CD8-positive, alpha-beta memory T cell (primary cell): ENCODE results near the gene ISCU. TPM values are rescaled to one million over a fixed set of nuclear protein-coding genes. Genes with fewer than 3 reads are reported as not detected.

Experiments used
- CTCF ChIA-PET: fragments of 350-600 bp; sonication (Branson Sonifier 250); formaldehyde crosslinking; loops from one replicate; lab custom pipeline; 2021; ENCODE audit warnings: antibody characterized with exemption; lab: Charles Lee
- POLR2A ChIA-PET: fragments of 350-600 bp; sonication (Branson Sonifier 250); formaldehyde crosslinking; loops from one replicate; lab custom pipeline; 2021; ENCODE audit warnings: antibody characterized with exemption; lab: Charles Lee
- DNase-seq, 5 donors: peaks; one replicate each; pipeline versions ENCODE4 v3.0.0 to v3.0.0-alpha.2; 2020 to 2022; ENCODE audit warnings: mixed read lengths in 1 of 5
- H3K27ac ChIP-seq: one replicate; pipeline ENCODE4 v1.7.0; 2013; ENCODE audit warnings: low read depth, mild to moderate bottlenecking, low read length, moderate library complexity
- H3K27me3 ChIP-seq: 2 replicates; pipeline ENCODE4 v1.7.0; 2013; ENCODE audit warnings: low read length, mild to moderate bottlenecking; ENCODE audit not compliant: insufficient read depth, poor library complexity, severe bottlenecking
- H3K36me3 ChIP-seq: 2 replicates; pipeline ENCODE4 v1.7.0; 2013; ENCODE audit warnings: mild to moderate bottlenecking, low read length, moderate library complexity; ENCODE audit not compliant: insufficient read depth
- H3K4me1 ChIP-seq: 2 replicates; pipeline ENCODE4 v1.7.0; 2013; ENCODE audit warnings: mild to moderate bottlenecking, low read length, moderate library complexity; ENCODE audit not compliant: insufficient read depth
- H3K4me3 ChIP-seq: 2 replicates; pipeline ENCODE4 v1.7.0; 2013; ENCODE audit warnings: mild to moderate bottlenecking, low read length
- H3K9me3 ChIP-seq: 2 replicates; pipeline ENCODE4 v1.7.0; 2013; ENCODE audit warnings: mild to moderate bottlenecking, low read length
- H3K27ac Mint-ChIP-seq, 8 donors: one replicate each; pipeline ENCODE4 v1.8.0; 2020 to 2021; ENCODE audit warnings: mixed read lengths in 8 of 8, mild to moderate bottlenecking in 6 of 8, inconsistent platforms in 3 of 8, moderate library complexity in 3 of 8
- H3K27me3 Mint-ChIP-seq, 2 donors: one replicate each; pipeline ENCODE4 v1.8.0; 2020 to 2021; ENCODE audit warnings: mixed read lengths in 2 of 2, mild to moderate bottlenecking in 1 of 2, moderate library complexity in 1 of 2
- H3K36me3 Mint-ChIP-seq, 3 donors: one replicate each; pipeline ENCODE4 v1.8.0; 2020 to 2021; ENCODE audit warnings: mixed read lengths in 3 of 3, inconsistent platforms in 1 of 3, mild to moderate bottlenecking in 1 of 3
- H3K4me1 Mint-ChIP-seq, 3 donors: one replicate each; pipeline ENCODE4 v1.8.0; 2020 to 2021; ENCODE audit warnings: mixed read lengths in 3 of 3, inconsistent platforms in 1 of 3, mild to moderate bottlenecking in 1 of 3
- H3K4me3 Mint-ChIP-seq, 7 donors: one replicate each; pipeline ENCODE4 v1.8.0; 2020 to 2021; ENCODE audit warnings: mixed read lengths in 7 of 7, mild to moderate bottlenecking in 6 of 7, moderate library complexity in 4 of 7, inconsistent platforms in 2 of 7
- H3K9me3 Mint-ChIP-seq, 5 donors: one replicate each; pipeline ENCODE4 v1.8.0; 2020 to 2022; ENCODE audit warnings: mixed read lengths in 5 of 5, mild to moderate bottlenecking in 3 of 5, moderate library complexity in 2 of 5, inconsistent platforms in 1 of 5
- polyA plus RNA-seq: library from polyadenylated mRNA; unstranded; fragments of 300-500 nt; fragmentation: Illumina TruSeq; gene quantifications from one replicate; pipeline ENCODE4 v1.2.3, GENCODE V29; 2021
- total RNA-seq, 2 experiments: library from RNA; stranded (reverse); gene quantifications; one replicate each; pipeline ENCODE4 v1.2.3, GENCODE V29; 2021

The ISCU gene
- total RNA-seq (100 to 1,000 TPM; 113 to 116 TPM), polyA plus RNA-seq (302 TPM)

DNA sequence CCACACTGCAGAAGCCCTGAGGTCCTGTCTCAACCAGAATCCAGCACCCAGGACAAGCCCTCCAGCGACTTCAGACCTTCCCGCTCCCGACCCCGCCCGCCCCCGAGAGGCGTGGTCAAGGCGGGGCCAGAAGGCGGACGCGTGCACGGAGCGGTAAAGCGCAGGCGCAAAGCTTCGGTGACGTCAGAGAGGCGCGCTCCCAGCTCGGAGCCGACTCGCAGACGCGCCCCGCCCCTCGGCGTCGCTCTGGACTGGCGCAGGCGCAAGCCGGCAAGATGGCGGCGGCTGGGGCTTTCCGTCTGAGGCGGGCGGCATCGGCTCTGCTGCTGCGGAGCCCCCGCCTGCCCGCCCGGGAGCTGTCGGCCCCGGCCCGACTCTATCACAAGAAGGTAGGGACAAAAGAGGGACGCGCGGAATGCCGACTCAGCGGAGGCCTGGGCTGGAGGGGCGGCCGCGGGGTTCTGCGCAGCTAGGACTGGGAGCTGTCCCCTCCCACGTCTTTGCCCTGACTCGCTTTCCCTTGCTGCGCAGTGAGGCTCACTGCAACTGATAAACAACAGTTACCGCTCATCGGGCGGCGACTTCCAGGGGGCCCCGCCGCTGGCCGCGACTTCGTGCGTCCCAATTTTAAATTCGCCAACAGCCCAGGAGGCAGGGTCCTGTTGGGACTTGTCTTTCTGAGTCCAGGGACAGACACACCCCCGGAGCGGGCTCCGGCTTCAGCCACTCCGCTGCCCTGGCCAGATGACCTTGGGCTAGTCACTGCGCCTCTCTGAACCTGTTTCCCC lies at the start of gene ISCU:
Gene ISCU, plus strand, starts transcription at position 249 of the 788 bp plus-strand sequence. Its CDS starts 27 bp downstream, at position 276.
- Mint-ChIP-seq H3K27ac (peak within 1 kb of the TSS; percentile 97 to 100 (median 100)), H3K27me3 (no peaks in the 10 kb centered on the region), H3K4me1 (peaks cover 50 to 83% (median 76%) of the 10 kb centered on the region in 3 donors), H3K4me3 (peak within 1 kb of the TSS; percentile 98 to 100 (median 100)), H3K36me3 (peaks cover 0 to 76% (median 11%) of the 10 kb centered on the region in 3 donors), H3K9me3 (no peaks in the 10 kb centered on the region)
- Histone ChIP-seq H3K27ac (peak within 1 kb of the TSS; percentile 93), H3K36me3 (peaks cover 36% of the 10 kb centered on the region), H3K9me3 (no peaks in the 10 kb centered on the region), H3K4me1 (peaks cover 59% of the 10 kb centered on the region), H3K4me3 (peak within 1 kb of the TSS; percentile 96), H3K27me3 (no peaks in the 10 kb centered on the region)
- ChIA-PET POLR2A (interaction anchor here (0.7 to 6.3 kb wide), 9 partner anchors 13 to 296 kb away, joined by 3 to 67 read pairs (median 4); partner anchors contain the start of genes FICD, SELPLG and SSH1), CTCF (interaction anchor here (0.8 to 18.3 kb wide), 14 partner anchors 8 to 533 kb away, joined by 3 to 206 read pairs (median 4); no protein-coding TSS in a partner anchor)
- peak; percentile 98 to 100 (median 99) for DNase-seq

GRCh38 chr12:108514468-108514972 lies 47.9 kb upstream of the ISCU start:
- CTCF ChIA-PET = no interaction called here
- H3K27me3 Mint-ChIP-seq = peaks cover 0 to 5% of the 10 kb centered on the region in 2 donors
- Histone ChIP-seq H3K27ac (peak overlapping the region; percentile 65), H3K4me1 (peaks cover 8% of the 10 kb centered on the region), H3K27me3 (no peaks in the 10 kb centered on the region), H3K4me3 (peak overlapping the region; percentile 55), H3K9me3 (no peaks in the 10 kb centered on the region), H3K36me3 (peaks cover 11% of the 10 kb centered on the region)
- POLR2A ChIA-PET = interaction anchor here (0.7 to 1.0 kb wide), 2 partner anchors 48 to 850 kb away, joined by 3 to 4 read pairs; partner anchors contain the start of gene ISCU
- peaks cover 0 to 28% (median 3%) of the 10 kb centered on the region in 3 donors for H3K36me3 Mint-ChIP-seq
- DNase-seq = no peak
- peaks cover 28 to 39% (median 37%) of the 10 kb centered on the region in 3 donors for H3K4me1 Mint-ChIP-seq
- H3K4me3 Mint-ChIP-seq = peak overlapping the region; percentile 92 to 99 (median 95)
- H3K27ac Mint-ChIP-seq = peak overlapping the region; percentile 60 to 99 (median 95)
- H3K9me3 Mint-ChIP-seq = no peaks in the 10 kb centered on the region

GRCh38 chr12:108514973-108515814 lies 47.2 kb upstream of the ISCU start, which contains the start of gene FICD:
FICD (plus strand) TSS chr12:108515277; CDS start chr12:108516973, 1,696 bp downstream.
- H3K27me3 Mint-ChIP-seq = peaks cover 0 to 5% of the 10 kb centered on the region in 2 donors

GRCh38 chr12:108515916-108516315 lies 46.5 kb upstream of the ISCU start:
- peak overlapping the region; percentile 92 to 99 (median 95) for H3K4me3 Mint-ChIP-seq
- H3K4me1 Mint-ChIP-seq = peaks cover 32 to 47% (median 44%) of the 10 kb centered on the region in 3 donors
- ChIA-PET CTCF (no interaction called here), POLR2A (interaction anchor here (0.6 to 0.8 kb wide), 3 partner anchors 16 to 1625 kb away, joined by 3 to 4 read pairs (median 3); no protein-coding TSS in a partner anchor)
- peaks cover 8% of the 10 kb centered on the region for H3K4me1 ChIP-seq
- peaks cover 0 to 5% of the 10 kb centered on the region in 2 donors for H3K27me3 Mint-ChIP-seq
- H3K27ac ChIP-seq = peak overlapping the region; percentile 70
- H3K27me3 ChIP-seq = no peaks in the 10 kb centered on the region
- H3K9me3 Mint-ChIP-seq = no peaks in the 10 kb centered on the region
- H3K36me3 Mint-ChIP-seq = peaks cover 0 to 42% (median 5%) of the 10 kb centered on the region in 3 donors
- DNase-seq = no peak
- H3K4me3 ChIP-seq = peak overlapping the region; percentile 55
- H3K36me3 ChIP-seq = peaks cover 19% of the 10 kb centered on the region
- H3K9me3 ChIP-seq = no peaks in the 10 kb centered on the region
- peak overlapping the region; percentile 60 to 99 (median 95) for H3K27ac Mint-ChIP-seq

More at GRCh38 chr12:108514973-108515814, 47.2 kb upstream of the ISCU start, which contains the start of gene FICD:
- Histone ChIP-seq H3K27ac (peak within 1 kb of the TSS; percentile 70), H3K4me3 (peak within 1 kb of the TSS; percentile 55), H3K9me3 (no peaks in the 10 kb centered on the region), H3K27me3 (no peaks in the 10 kb centered on the region), H3K36me3 (peaks cover 12% of the 10 kb centered on the region), H3K4me1 (peaks cover 8% of the 10 kb centered on the region)
- POLR2A ChIA-PET = interaction anchor here (0.6 to 1.0 kb wide), 4 partner anchors 17 to 1624 kb away, joined by 3 to 4 read pairs (median 4); partner anchors contain the start of gene ISCU
- DNase-seq = peak; percentile 98 to 100 (median 99)
- CTCF ChIA-PET = no interaction called here
- peak within 1 kb of the TSS; percentile 60 to 99 (median 95) for H3K27ac Mint-ChIP-seq
- H3K9me3 Mint-ChIP-seq = no peaks in the 10 kb centered on the region
- peak within 1 kb of the TSS; percentile 92 to 99 (median 95) for H3K4me3 Mint-ChIP-seq
- H3K4me1 Mint-ChIP-seq = peaks cover 32 to 46% (median 41%) of the 10 kb centered on the region in 3 donors
- H3K36me3 Mint-ChIP-seq = peaks cover 0 to 35% (median 3%) of the 10 kb centered on the region in 3 donors

GRCh38 chr12:108516511-108517275 lies 45.7 kb upstream of the ISCU start:
- CTCF ChIA-PET = no interaction called here
- H3K27ac Mint-ChIP-seq = peak overlapping the region; percentile 60 to 99 (median 94)
- peaks cover 31 to 43% (median 40%) of the 10 kb centered on the region in 3 donors for H3K4me1 Mint-ChIP-seq
- H3K27me3 Mint-ChIP-seq = peaks cover 0 to 3% of the 10 kb centered on the region in 2 donors
- Histone ChIP-seq H3K4me1 (peaks cover 8% of the 10 kb centered on the region), H3K36me3 (peaks cover 27% of the 10 kb centered on the region), H3K27ac (no peak overlapping the region), H3K9me3 (no peaks in the 10 kb centered on the region), H3K27me3 (no peaks in the 10 kb centered on the region), H3K4me3 (peak overlapping the region; percentile 55)
- DNase-seq = no peak
- H3K36me3 Mint-ChIP-seq = peaks cover 0 to 50% (median 5%) of the 10 kb centered on the region in 3 donors
- H3K9me3 Mint-ChIP-seq = no peaks in the 10 kb centered on the region
- H3K4me3 Mint-ChIP-seq = peak overlapping the region; percentile 92 to 99 (median 95)
- POLR2A ChIA-PET = no interaction called here

DNA sequence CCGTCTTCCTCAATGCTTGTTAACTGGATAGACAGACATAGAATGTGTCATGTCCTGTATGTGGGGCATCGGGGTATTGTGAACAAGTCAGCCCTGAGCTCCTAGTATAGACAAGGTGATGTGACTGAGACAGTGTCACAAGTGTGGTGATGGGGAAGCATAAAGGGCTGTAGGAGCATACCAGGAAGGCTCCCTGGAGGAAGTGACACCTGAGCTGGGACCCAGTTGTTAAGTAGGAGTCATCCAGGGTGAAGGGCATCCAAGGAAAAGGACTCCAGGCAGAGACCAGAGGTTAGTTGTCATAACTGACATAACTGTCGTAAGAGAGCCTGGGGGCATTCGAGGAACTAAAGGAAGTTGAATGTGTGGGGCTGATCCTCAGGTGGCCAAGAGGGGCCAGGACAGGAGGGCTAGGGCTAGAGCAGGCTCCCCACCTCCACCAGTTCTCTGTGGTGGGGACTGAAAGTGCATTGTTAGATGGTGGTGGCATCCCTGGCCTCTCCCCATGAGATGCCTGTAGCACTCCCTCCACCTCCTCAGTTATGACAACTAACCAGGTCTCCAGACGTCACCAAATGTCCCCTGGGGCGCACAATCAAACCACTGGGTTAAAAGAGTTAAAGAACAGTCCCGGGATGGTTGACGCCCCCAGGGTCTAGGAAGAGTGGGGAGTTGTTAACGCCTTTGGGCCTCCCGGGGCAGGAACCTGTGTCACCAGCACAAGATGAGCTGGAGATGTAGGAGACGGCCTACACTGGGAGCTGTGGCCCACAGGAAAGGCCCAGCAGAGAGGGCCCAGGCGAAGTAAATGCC lies 44.9 kb upstream of the ISCU start:
- Mint-ChIP-seq H3K36me3 (peaks cover 0 to 58% (median 5%) of the 10 kb centered on the region in 3 donors), H3K27ac (peak overlapping the region in 7 of 8 donors; percentile 37 to 93 (median 73)), H3K9me3 (no peaks in the 10 kb centered on the region), H3K4me3 (peak overlapping the region in 4 of 7 donors; percentile 11 to 92 (median 31)), H3K27me3 (no peaks in the 10 kb centered on the region), H3K4me1 (peaks cover 26 to 36% (median 33%) of the 10 kb centered on the region in 3 donors)
- no peaks in the 10 kb centered on the region for H3K27me3 ChIP-seq
- CTCF ChIA-PET = no interaction called here
- H3K9me3 ChIP-seq = no peaks in the 10 kb centered on the region
- no peak overlapping the region for H3K27ac ChIP-seq
- H3K4me1 ChIP-seq = peaks cover 8% of the 10 kb centered on the region
- H3K36me3 ChIP-seq = peaks cover 33% of the 10 kb centered on the region
- no peak for DNase-seq
- H3K4me3 ChIP-seq = no peak overlapping the region
- POLR2A ChIA-PET = no interaction called here
